ENCODE data around the gene HAAO.
"Not testable (repeated sequence)": the region's sequence is repeated elsewhere in the genome, so short reads cannot be mapped to it uniquely, and the experiment has no call there.

Gene HAAO

DNA sequence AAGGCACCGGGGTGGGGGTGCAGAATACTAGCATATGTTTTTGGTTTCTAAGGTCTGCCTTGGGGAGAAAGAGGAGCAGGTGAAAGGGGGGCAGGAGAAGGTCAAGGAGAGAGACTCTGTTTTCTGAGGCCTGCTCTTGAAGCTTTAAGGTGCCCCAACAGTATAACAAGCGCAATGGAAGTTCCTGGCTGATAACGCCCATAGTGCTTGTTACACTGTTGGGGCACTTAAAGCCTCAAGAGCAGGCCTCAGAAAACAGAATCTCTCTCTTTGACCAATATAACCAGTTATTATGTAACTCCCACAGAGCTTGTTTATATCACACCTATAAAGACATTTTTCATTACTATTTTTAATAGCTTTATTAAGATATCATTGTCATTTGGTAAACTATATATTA is 45.0 kb downstream of the HAAO start:
- no peak for DNase-seq (ENCODE audit: low spot score)

- no peak for DNase-seq (ENCODE audit: low spot score)
Observed at GRCh38 chr2:42744545-42745082, 47.8 kb downstream of the HAAO start.

DNA sequence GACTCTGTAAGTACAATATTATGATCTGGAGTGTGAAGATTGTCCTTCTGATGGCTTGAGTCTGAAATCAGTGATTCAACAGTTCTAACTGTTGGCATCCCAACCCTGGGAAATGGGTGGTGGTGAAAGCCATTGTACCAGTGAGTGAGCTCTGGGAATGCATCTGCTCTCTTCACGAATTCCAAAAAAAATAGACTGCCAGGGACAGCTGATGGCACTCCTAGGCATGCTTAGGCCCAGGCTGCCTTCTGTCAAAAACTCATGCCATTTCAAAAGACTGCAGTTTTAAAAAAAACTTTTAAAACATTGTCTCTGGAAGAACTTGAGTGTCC is 48.8 kb downstream of the HAAO start:
- no peak for DNase-seq (ENCODE audit: low spot score)

GRCh38 chr2:42742740-42743658 is 49.4 kb downstream of the HAAO start:
- DNase-seq (ENCODE audit: low spot score): no peak

DNA sequence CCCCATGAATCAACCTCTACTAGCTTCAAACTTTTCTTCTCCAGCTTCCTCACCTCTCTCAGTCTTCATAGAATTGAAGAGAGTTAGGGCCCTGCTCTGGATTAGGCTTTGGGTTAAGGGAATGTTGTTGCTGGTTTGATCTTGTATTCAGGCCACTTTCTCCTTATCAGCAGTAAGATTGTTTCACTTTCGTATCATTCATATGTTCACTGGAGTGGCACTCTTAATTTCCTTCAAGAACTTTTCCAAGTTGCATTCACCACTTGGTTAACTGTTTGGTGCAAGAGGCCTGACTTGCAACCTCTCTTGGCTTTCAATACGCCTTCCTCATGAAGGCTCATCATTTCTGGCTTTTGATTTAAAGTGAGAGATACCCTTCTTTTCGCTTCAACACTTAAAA is 51.2 kb downstream of the HAAO start:
- DNase-seq (ENCODE audit: low spot score): no peak

- no peak for DNase-seq (ENCODE audit: low spot score)
Observed at GRCh38 chr2:42736598-42737322, 55.6 kb downstream of the HAAO start.

- no peak for DNase-seq (ENCODE audit: low spot score)
Observed at GRCh38 chr2:42733852-42734251, 58.5 kb downstream of the HAAO start.

GRCh38 chr2:42731316-42731715 is 61.1 kb downstream of the HAAO start:
- DNase-seq (ENCODE audit: low spot score): not testable (repeated sequence)

GRCh38 chr2:42726680-42727079 is 65.7 kb downstream of the HAAO start:
- DNase-seq (ENCODE audit: low spot score): no peak

- DNase-seq (ENCODE audit: low spot score): no peak
Observed at GRCh38 chr2:42725657-42726056, 66.7 kb downstream of the HAAO start.

GRCh38 chr2:42724886-42725285 is 67.5 kb downstream of the HAAO start:
- DNase-seq (ENCODE audit: low spot score): no peak

DNA sequence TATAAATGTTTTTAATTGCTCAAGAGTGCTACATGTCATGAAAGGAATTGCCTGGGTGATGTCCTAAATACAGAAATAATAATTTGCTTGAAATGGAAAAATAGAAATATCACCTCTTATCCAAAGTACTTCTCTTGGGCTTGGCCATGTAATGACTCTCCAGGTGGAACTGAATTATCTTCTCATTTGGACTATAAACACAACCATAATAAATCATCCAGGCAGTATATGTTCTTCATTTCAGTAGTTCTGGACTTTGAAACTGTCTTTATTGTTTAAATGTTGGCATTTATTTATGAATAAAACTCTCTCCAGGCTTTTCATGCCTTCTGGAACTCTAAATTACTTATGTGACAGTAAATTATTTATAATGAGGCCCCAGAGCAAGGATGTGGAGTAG is 68.9 kb downstream of the HAAO start:
- no peak for DNase-seq (ENCODE audit: low spot score)

- no peak for DNase-seq (ENCODE audit: low spot score)
Observed at GRCh38 chr2:42722320-42723190, 69.8 kb downstream of the HAAO start.

GRCh38 chr2:42721898-42722297 is 70.5 kb downstream of the HAAO start:
- no peak for DNase-seq (ENCODE audit: low spot score)

Data from iPS-NIHi11 (cell line).